ENCODE results near the gene LAMTOR5.
A peak's percentile ranks its signal among the peaks of the same experiment; 100 is the strongest.
"Not testable (repeated sequence)": the region's sequence is repeated elsewhere in the genome, so short reads cannot be mapped to it uniquely, and the experiment has no call there.

The LAMTOR5 gene

GRCh38 chr1:110426854-110427253 lies 19.4 kb upstream of the LAMTOR5 start:
- DNase-seq (ENCODE audit: low read depth), result no peak

DNA sequence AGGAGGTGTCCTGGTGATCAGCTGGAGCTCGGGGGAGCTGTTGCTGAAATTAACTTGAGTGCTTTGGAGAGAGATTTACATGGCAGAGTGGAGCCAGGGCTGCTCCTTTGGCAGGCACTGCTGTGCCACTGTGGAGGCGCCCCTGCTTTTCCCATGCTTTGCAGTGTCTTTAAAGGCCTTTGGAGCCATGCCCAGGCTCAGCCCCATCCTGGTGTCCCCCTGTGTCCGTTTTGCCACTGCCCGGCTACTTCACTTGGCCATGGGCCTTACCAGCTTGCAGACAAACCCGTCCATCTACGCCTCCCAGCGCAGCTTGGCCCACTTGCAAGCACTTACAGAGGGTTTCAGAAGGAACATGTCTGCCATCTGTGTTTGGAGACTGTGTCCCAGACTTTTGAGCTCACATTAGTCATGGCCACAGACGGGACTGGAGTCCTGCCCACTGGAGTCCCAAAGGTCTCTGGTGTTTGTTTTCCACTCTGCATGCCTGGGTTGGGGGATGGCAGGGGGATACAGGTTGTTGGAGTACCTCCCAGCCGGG lies 18.2 kb upstream of the LAMTOR5 start:
- no peak for DNase-seq (ENCODE audit: low read depth)

GRCh38 chr1:110424699-110425611 lies 17.5 kb upstream of the LAMTOR5 start:
- DNase-seq (ENCODE audit: low read depth), result no peak

- DNase-seq (ENCODE audit: low read depth), result no peak
Observed at GRCh38 chr1:110420874-110421793, 13.6 kb upstream of the LAMTOR5 start.

DNA sequence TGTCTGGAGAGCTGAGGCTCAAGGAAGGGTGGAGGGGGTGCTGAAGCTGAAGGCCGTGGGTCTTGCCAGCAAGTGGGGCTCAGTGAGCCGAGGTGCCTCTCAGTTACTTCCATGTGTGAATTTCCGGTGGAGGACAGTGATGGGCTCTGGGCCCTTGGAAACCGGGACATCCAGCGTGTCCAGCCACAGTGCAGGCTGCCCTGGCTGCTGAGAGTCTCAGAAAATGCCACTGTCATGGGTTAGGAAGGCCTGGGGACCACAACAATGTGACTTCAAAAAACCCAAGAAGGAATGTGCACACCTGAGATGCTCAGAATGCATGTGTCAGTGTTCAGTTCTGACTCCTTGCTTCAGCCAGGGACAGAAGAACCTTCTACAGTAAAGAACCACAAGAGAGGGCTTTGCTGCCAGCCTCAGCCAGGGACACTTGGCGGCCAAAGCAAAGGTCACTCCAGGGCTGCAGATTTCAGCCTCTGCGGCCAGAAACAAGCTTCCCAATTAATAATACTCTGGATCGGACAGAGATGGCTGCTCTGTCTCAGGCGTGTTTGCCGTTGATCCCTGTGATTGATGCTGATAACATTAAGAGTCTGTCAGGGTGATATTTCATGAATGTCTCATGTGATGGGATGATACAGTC lies 12.6 kb upstream of the LAMTOR5 start:
- DNase-seq (ENCODE audit: low read depth), result no peak

DNA sequence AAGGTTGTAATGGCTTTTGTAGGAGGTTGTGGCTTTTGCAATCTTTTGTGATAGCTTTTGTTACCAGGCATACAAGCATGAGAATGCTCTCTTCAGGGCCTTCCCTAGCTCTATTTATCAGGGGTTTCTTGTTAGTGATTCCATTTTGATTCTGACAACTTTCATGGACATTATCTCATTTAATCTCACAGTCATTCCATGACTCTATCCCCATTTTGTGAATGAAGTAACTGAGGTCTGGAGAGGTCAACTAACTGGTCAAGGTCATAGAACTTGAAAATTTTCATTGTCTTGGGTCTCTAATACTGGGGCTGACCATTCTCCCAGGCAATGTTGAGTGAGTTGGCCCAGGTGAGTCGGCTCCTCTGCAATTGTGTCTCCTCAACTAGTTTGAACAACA lies 11.2 kb upstream of the LAMTOR5 start:
- DNase-seq (ENCODE audit: low read depth), result no peak

GRCh38 chr1:110413045-110413444 lies 5.6 kb upstream of the LAMTOR5 start:
- DNase-seq (ENCODE audit: low read depth), result not testable (repeated sequence)

GRCh38 chr1:110412576-110412975 lies 5.1 kb upstream of the LAMTOR5 start:
- DNase-seq (ENCODE audit: low read depth), result peak; percentile 36

DNA sequence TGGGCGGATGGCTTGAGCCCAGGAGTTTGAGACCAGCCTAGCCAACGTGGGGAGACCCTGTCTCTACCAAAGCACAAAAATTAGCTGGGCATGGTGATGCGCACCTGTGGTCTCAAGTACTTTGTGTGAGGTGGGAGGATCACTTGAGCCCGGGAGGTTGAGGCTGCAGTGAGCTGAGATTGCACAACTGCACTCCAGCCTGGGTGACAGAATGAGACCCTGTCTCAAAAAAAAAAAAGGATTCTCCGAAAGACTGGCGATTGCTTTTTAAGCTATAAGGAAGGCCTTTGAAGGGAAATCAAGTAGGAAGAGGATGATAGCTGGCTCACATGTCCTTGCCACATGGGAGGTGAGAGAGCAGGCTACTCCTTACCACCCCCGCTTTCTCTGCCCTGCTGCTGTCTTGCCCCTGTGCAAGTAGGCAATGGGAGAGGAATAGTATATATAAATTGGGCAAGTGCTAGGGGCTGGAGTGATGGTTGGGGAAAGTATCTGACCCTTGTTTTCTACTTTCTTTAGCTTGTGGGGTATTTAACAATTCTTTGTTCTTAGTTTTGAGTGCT lies 3.8 kb upstream of the LAMTOR5 start:
- DNase-seq (ENCODE audit: low read depth), result no peak

DNA sequence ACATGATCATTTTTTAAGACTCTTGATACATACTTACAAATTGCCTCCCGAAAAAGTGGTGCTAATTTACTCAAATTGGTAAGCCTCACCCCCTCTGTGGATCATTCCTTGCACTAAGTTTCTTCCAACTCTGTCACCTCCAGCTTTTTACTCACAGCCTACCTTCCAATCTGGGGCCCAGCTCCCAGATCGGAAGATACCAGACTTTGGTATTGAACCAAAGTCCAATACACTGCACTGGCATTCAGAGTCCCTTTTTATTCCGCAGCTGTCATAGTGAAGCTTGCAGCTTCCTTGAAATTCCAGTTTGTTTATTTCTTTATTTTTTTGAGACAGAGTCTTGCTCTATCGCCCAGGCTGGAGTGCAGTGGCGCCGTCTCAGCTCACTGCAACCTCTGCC lies 1.8 kb upstream of the LAMTOR5 start:
- no peak for DNase-seq (ENCODE audit: low read depth)

DNA sequence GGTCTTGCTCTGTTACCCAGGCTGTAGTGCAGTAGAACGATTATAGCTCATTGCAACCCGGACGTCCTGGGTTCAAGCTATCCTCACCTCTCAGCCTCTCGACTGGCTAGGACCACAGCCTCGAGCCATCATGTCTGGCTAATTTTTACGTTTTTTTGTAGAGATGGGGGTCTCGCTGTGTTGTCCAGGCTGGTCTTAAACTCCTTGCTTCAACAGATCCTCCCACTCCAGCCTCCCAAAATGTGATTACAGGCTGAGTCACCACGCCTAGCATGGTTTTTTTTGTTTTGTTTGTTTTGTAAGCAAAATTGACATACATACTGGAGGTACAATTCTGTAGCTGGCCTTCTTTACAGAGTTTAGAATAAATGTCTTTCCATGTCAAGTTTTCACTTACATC lies 994 bp upstream of the LAMTOR5 start:
- no peak for DNase-seq (ENCODE audit: low read depth)

DNA sequence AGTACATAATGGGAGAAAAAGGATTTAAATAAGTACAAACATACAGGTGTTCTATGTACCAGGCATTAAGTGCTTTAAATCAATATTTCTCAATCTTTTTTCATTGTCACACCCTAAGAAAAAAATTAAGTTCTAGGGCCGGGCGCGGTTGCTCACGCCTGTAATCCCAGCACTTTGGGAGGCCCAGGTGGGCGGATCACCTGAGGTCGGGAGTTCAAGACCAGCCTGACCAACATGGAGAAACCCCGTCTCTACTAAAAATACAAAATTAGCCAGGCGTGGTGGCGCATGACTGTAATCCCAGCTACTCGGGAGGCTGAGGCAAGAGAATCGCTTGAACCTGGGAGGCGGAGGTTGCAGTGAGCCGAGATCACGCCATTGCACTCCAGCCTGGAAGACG lies 1.1 kb downstream of the LAMTOR5 start:
- DNase-seq (ENCODE audit: low read depth), result not testable (repeated sequence)

DNA sequence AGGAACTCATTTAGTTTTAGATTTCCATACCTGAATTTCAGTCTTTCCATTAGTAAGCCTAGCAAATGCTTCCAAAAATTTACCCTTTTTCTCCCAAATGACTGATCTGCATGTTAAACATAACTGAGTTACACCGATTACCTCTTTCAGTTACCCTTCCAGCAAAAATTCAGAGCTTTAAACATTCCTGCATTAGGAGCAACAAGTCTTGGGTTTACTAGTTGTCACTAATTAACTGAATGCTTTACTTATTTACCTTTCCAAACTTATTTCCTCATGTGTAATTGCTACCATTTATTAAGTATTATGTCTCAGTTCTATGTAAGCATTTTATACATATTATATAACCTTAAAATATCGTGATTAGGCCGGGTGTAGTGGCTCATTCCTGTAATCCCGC lies 3.1 kb downstream of the LAMTOR5 start:
- DNase-seq (ENCODE audit: low read depth), result no peak

GRCh38 chr1:110403805-110404204 lies 3.7 kb downstream of the LAMTOR5 start:
- DNase-seq (ENCODE audit: low read depth), result no peak

DNA sequence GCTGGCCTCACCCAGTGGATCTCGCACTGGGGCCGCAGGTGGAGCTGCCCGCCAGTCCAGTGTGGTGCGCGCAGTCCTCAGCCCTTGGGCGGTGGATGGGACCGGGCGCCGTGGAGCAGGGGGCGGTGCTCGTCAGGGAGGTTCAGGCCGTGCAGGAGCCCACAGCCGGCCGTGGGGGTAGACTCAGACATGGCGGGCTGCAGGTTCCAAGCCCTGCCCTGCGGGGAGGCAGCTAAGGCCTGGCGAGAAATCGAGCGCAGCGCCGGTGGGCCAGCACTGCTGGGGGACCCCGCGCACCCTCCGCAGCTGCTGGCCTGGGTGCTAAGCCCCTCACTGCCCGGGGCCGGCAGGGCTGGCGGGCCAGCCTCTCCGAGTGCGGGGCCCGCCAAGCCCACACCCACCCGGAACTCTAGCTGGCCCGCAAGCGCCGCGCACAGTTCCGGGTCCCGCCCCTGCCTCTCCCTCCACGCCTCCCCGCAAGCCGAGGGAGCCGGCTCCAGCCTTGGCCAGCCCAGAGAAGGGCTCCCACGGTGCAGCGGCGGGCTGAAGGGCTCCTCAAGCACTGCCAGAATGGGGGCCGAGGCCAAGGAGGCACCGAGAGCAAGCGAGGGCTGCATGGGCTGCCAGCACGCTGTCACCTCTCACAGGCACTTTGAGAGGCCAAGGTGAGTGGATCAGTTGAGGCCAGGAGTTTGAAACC lies 11.1 kb downstream of the LAMTOR5 start:
- DNase-seq (ENCODE audit: low read depth), result not testable (repeated sequence)

DNA sequence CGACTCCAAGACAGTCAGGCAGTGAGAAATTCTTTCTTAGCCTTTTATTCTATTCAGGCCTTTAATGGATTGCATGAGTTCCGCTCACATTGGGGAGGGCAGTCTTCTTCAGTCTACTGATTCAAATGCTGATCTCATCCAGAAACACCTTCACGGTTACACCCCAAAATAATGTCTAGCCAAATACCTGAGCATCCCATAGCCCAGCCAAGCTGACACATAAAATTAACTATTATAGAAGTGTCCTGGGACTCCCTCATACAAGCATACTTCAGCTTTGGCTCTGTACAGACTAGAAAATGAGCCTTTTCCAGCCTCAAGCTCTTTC lies 13.0 kb downstream of the LAMTOR5 start:
- no peak for DNase-seq (ENCODE audit: low read depth)

- no peak for DNase-seq (ENCODE audit: low read depth)
Observed at GRCh38 chr1:110393691-110394492, 13.6 kb downstream of the LAMTOR5 start.

- DNase-seq (ENCODE audit: low read depth), result no peak
Observed at GRCh38 chr1:110393286-110393685, 14.2 kb downstream of the LAMTOR5 start.

DNA sequence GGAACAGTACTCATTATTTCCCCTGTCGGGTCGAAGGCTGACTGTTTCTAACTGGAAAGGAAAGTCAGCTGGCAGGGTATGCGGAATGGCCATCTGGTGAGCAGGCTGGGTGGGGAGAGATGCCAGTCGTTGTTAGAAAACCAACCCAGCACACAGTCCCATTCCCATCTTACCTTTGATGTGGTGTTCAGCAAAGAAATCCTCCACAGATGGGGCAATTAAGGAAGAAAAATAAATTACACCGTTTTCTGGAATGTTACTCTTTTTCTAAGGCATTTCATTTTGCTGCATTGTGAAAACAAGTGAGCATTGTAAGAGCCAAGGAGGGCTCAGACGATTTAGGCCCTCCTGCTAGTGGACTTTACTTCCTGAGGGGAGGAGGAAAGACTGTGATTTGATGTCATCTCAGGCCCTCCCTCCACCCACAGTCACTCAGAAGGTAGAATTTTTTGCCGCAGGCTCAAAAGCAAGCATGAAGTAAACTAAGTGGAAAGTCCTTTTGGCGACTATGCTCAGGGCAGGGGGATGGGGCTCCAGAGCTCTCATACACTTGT lies 16.7 kb downstream of the LAMTOR5 start, which contains the start of gene SLC16A4:
Gene SLC16A4 (minus strand): TSS at position 335 of the 554 bp plus-strand sequence. CDS start 1,703 bp downstream, outside the sequence.
- no peak for DNase-seq (ENCODE audit: low read depth)

DNA sequence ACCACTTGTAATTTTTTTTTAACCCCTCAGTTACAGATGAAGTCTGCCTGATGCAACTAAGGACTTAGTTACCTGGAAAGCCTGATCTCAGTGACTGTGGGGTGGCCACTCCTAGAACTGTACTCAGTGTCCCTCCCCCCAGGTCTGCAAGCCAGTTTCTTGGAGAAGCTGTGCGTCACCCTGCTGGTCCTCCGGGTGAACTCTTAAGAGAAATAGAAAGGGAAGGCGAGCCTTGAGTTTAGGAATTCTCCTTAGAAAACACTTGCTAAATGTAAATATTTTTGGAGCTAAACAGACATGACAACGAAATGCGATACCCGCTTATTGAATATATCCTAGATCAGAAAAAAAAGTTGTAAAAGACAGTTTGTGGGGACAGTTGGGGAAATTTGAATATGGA lies 17.4 kb downstream of the LAMTOR5 start:
- no peak for DNase-seq (ENCODE audit: low read depth)

All from stimulated activated CD8-positive, alpha-beta memory T cell treated with anti-CD3 and anti-CD28 coated beads, Interleukin-4, amount 100 ng/mL, for 24 hours (primary cell).